GM18499 (cell line): ENCODE measurements around the gene TRIM8.

Experiments used
- ATAC-seq: cut with Tn5 transposase; IDR thresholded peaks from one replicate; pipeline ENCODE4 v1.9.1; 2021; ENCODE audit warnings: moderate number of reproducible peaks; ENCODE audit not compliant: insufficient read depth, unreplicated experiment

Gene TRIM8

GRCh38 chr10:102614888-102615287 is 29.4 kb upstream of the TRIM8 start:
- no peak for ATAC-seq

GRCh38 chr10:102615361-102615760 is 28.9 kb upstream of the TRIM8 start:
- ATAC-seq = no peak

- ATAC-seq = no peak
These were observed 28.1 kb upstream of the TRIM8 start for GRCh38 chr10:102616066-102616770.

GRCh38 chr10:102617041-102617440 is 27.2 kb upstream of the TRIM8 start:
- ATAC-seq = no peak

GRCh38 chr10:102617816-102618215 is 26.5 kb upstream of the TRIM8 start:
- no peak for ATAC-seq

- no peak for ATAC-seq
These were observed 24.8 kb upstream of the TRIM8 start for GRCh38 chr10:102619281-102619981.

- no peak for ATAC-seq
These were observed 24.1 kb upstream of the TRIM8 start for GRCh38 chr10:102620138-102620590.

DNA sequence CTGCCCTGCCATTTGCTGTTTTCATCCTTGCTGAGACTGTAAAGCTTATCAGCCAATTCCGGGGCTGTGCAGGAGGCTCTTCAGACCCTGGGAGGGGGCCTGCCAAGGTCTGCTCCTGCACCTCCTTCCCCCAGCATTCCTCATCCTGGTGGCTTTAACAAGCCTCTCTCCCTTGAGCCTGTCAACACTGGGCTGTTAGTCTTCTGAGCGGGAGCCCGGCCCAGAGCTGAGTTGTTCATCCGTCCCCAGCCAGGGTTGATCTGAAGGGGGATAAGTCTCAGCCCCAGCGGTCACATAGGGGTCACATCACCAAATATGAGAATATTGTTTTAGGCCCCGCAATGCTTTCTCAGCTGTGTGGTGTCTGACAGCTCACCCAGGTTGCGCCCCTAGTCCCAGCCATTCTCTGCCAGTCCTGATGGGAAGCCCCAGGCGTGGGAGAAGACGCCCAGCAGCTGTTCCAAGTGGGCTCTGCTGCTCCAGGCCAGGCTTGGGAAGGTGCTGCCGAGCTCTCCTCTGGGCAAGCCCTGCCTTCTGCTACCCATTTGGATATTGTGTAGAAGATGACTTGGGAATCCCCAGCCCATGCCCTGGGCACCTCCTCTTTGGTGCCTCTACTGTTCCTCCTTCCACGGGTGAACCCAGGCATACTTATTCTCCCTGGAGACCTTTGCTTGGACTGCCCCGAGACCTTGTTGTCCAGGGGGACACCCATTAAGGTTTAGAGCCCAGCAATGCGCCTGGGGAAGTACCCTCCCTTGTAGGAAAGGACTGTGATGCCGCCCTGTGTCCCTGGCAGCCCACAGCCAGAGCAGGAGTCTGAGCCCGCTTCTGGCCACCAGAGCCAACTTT is 23.5 kb upstream of the TRIM8 start:
- ATAC-seq = no peak

DNA sequence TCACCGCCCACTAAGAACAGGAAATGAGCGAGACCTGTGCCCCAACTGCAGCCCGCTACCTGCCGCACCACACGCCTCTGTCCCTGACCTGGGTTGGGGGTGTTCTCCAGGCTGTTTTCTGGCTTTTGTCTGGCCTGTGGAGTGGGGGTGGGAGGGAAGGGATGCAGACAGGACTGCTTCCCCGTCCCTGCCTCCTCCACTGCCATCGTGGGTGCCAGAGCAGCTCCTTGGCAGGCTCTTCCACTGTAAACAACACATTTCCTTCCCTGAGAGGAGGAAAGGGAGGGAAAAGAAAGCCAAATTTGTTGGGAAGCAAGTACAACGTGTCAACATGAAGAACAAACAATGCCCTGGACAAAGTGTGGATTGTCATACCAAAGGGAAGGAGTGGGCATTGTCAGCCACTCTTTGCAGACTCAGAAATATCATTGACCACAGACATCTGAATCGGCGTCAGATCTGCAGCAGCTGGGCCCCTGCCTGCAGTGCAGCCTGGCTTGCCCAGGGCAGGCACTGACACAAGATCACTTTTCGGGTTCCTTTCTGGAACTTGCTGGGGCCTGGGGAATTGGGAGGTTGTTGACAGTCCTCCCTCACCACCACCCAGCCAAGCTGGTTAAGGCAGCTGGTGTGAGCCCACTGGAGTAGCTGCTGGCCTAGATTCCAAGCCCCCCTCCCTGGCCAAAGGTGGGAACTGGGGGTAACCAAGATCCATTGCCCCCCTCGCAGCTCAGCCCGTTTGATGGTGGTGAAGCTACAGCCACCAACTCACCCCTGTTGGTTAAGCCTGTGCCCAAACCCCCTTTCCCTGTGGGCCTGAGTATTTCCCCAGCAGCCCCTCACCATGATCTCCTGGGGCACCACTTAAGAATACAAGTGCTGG is 22.6 kb upstream of the TRIM8 start:
- ATAC-seq = no peak

- ATAC-seq = no peak
These were observed 20.2 kb upstream of the TRIM8 start for GRCh38 chr10:102624094-102624493.

- ATAC-seq = no peak
These were observed 19.3 kb upstream of the TRIM8 start for GRCh38 chr10:102624751-102625645.

- ATAC-seq = no peak
These were observed 18.1 kb upstream of the TRIM8 start for GRCh38 chr10:102626026-102626685.

DNA sequence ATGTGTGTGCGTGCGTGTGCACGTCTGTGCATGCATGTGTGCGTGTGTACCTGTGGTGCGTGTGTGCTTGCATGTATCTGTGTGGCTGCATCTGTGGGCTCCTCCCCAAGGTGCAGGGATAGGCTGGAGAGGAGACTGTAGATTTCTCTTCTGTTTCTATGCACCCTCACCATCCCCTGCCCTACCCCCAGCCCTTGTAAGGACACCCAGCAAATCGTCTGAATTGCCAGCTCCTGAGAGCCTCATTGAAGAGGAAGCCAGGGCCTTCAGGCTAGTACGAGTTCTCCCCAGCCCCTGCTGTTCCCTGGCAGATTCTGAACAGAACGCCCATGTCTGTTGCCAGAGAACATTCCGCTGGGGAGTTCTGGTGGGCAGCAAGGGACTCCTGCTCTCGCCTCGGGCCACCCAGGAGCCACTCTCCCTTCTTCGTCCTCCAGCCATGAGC is 17.0 kb upstream of the TRIM8 start:
- no peak for ATAC-seq

- no peak for ATAC-seq
These were observed 16.5 kb upstream of the TRIM8 start for GRCh38 chr10:102627736-102628293.

- ATAC-seq = no peak
These were observed 15.8 kb upstream of the TRIM8 start for GRCh38 chr10:102628451-102628911.

DNA sequence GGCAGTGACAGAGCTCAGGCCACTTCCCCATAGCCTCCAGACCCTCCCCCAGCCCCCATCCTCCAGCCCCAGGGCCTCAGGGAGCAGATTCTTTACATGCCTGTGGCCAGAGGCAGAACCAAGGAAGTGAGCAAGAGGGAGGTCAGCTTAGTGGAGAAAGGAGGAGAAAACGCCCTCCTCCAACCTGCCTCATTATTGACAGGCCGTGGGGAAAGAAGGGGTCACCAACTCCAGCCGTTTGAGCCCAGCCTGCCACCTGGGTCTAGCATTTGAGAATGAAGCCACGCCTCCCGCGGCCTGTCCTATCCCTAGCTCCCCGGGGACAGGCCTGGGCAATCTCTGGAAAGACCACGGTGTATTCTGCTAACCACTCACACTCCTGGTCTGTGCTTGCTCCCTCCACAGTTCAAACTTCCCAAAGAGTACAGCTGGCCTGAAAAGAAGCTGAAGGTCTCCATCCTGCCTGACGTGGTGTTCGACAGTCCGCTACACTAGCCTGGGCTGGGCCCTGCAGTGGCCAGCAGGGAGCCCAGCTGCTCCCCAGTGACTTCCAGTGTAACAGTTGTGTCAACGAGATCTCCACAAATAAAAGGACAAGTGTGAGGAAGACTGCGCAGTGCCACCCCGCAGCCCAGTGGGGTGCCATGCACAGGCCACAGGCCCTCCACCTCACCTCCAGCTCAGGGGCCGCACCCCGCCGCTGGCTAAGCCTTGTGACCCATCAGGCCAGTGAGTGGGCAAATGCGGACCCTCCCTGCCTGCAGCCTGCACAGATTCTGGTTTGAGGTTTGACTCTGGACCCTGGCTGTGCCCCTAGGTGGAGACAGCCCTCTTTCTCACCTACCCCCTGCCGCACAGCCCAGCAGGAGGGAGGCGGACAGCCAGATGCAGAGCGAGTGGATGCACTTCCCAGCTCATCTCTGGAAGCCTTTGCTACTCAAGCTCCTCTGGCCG is 14.3 kb upstream of the TRIM8 start:
- ATAC-seq = no peak

DNA sequence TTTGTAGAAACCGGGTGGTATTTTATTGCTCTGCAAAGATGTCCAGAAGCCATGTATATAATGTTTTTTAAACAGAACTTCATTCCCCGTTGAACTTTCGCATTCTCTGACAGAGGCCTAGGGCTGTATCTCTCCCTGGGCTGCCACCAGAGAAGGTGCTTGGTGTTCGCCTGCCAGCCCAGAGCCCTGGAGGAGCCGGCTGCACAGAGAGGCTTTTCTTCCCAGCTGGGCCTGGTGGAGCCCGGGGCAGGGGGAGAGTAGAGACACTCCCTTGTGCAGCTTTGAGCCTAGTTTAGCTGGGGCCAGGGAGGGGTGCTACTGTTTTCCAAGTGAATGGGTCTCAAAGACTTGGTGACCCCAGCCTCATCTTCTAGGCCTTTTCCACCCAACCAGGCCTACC is 13.6 kb upstream of the TRIM8 start:
- ATAC-seq = no peak
